PC-9 (cell line): ENCODE results near the gene OSBPL3.

Source experiments
- CTCF ChIP-seq: fragments of 200-600 bp; sonication (generic); conservative IDR thresholded peaks from 2 replicates; pipeline ENCODE4 v1.6.1; 2017; ENCODE audit warnings: mixed run types, antibody characterized with exemption, mild to moderate bottlenecking, moderate library complexity
- EZH2 ChIP-seq: fragments of 200-600 bp; sonication (generic); IDR thresholded peaks from 2 replicates; pipeline ENCODE4 v1.8.0; 2017; ENCODE audit warnings: antibody characterized with exemption, low read depth

- TF ChIP-seq CTCF, result no peak
- TF ChIP-seq EZH2, result no peak
Observed at GRCh38 chr7:24962418-24962962, 17.5 kb downstream of the OSBPL3 start.
